ENCODE results near the gene EDNRA. TPM values are rescaled to one million over a fixed set of nuclear protein-coding genes. Genes with fewer than 3 reads are reported as not detected.

The EDNRA gene
- total and polyA plus RNA-seq, 2 of the 8 experiments (the other 6 are each of a cell fraction or from before 2014, with no cell fraction given): 1.7 to 3.3 TPM

DNA sequence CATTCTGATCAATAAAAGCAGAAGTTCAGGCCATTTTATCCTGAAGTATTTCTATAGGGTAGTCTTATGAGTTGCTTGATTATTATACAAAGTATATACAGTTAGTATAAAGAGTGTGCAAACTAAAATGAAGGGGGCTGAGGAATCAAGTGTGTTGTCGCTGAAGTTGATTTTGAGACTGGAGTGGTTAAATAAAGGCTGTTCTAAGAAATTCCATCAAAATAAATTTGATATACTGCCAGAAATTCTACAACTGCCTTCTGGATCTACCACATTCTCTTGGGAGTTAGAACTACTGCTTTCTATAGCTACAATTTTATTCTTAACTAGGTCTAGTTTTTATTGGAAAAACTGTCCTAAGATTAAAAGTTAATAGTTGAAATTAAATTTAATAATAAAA is 12.4 kb downstream of the EDNRA start:
- Histone ChIP-seq H3K27ac (ENCODE audit: low read depth, low read length) (no peak overlapping the region), H4K91ac (replicated peaks; ENCODE audit: insufficient read length, low read length) (no peak overlapping the region), H4K5ac (ENCODE audit: insufficient read length, low read depth, low read length) (no peak overlapping the region), H3K4me2 (ENCODE audit: insufficient read depth in 1 of 2, low read depth in 2 of 2, low read length in 2 of 2) (no peak overlapping the region), H2BK120ac (replicated peaks; ENCODE audit: low read depth, low read length) (no peak overlapping the region), H3K4me3 (ENCODE audit: extremely low read depth in 1 of 4, insufficient read depth in 2 of 4, low read depth in 3 of 4, low read length in 4 of 4) (no peak overlapping the region), H3K4ac (replicated peaks; ENCODE audit: insufficient read length, low read depth, low read length) (no peak overlapping the region), H3K23me2 (ENCODE audit: low read depth, low read length) (peaks cover 1% of the 10 kb centered on the region; the same call in 1 of the 2 replicates), H2BK12ac (ENCODE audit: low read depth, low read length) (no peak overlapping the region), H3K36me3 (ENCODE audit: control insufficient read depth in 2 of 4, insufficient read depth in 4 of 4, low read length in 3 of 4) (no peaks in the 10 kb centered on the region), H3K79me1 (ENCODE audit: low read depth, low read length) (no peaks in the 10 kb centered on the region), H3K18ac (ENCODE audit: extremely low read depth, low read length) (no peak overlapping the region), H3K79me2 (ENCODE audit: control insufficient read depth in 1 of 2, insufficient read depth in 2 of 2, low read length in 2 of 2) (no peaks in the 10 kb centered on the region), H2BK15ac (ENCODE audit: low read length) (no peak overlapping the region), H3K56ac (replicated peaks; ENCODE audit: insufficient read length, low read depth, low read length) (no peak overlapping the region), H2BK20ac (ENCODE audit: low read length) (no peak overlapping the region), H2AK5ac (ENCODE audit: low read depth, low read length) (no peak overlapping the region), H2AFZ (ENCODE audit: low read length) (no peak overlapping the region), H3K4me1 (replicated peaks in 1 of 4; ENCODE audit: control insufficient read depth in 3 of 4, insufficient read depth in 4 of 4, low read length in 3 of 4) (no peaks in the 10 kb centered on the region), H3K23ac (ENCODE audit: insufficient read length) (no peak overlapping the region), H4K20me1 (replicated peaks in 1 of 2; ENCODE audit: control insufficient read depth in 1 of 2, insufficient read depth in 2 of 2, low read length in 2 of 2) (no peaks in the 10 kb centered on the region), H2BK5ac (ENCODE audit: low read depth, low read length) (no peak overlapping the region), H3K9me3 (ENCODE audit: insufficient read depth in 2 of 2, low read depth in 1 of 2, low read length in 1 of 2) (no peaks in the 10 kb centered on the region; a peak in 1 of 4 replicates), H3K27me3 (replicated peaks in 1 of 4; ENCODE audit: control insufficient read depth in 3 of 4, extremely low read depth in 1 of 4, insufficient read depth in 3 of 4, low read length in 3 of 4) (no peaks in the 10 kb centered on the region), H3K9ac (replicated peaks in 1 of 4; ENCODE audit: extremely low read depth in 1 of 4, low read depth in 3 of 4, low read length in 3 of 4) (no peak overlapping the region), H3K14ac (ENCODE audit: insufficient read length) (no peak overlapping the region), H4K8ac (ENCODE audit: extremely low read depth, insufficient read depth, low read length) (no peak overlapping the region)
- CTCF ChIA-PET (ENCODE audit: partially characterized antibody): interaction anchor here (1.2 kb wide), 1 partner anchor 26 kb away, joined by 3 read pairs; no protein-coding TSS in a partner anchor
- POLR2A ChIA-PET (ENCODE audit: partially characterized antibody): no interaction called here
- 94% methylated on average over 1 of the region's 1 CpG; no CpG with 5 or more reads in 1 of the 2 experiments for WGBS, 2 experiments (ENCODE audit: extremely low coverage in 1 of 2, insufficient coverage in 1 of 2, insufficient read length in 1 of 2, insufficient replicate concordance in 2 of 2, low coverage in 1 of 2, low lambda C conversion rate in 2 of 2, missing lambda C conversion rate in 1 of 2)
- DNase-seq (ENCODE audit: low read depth in 1 of 2, low spot score in 2 of 2) (no peak), FAIRE-seq (no peak)
- no peak for TF ChIP-seq CREB1 (IDR thresholded peaks at IDR 0.05)
- no peak for TF ChIP-seq POLR2AphosphoS5 (IDR thresholded peaks at IDR 0.05; ENCODE audit: low read depth, low read length)
- TF ChIP-seq RNF2 (IDR thresholded peaks at IDR 0.05; ENCODE audit: borderline replicate concordance, low read depth, low read length, missing control alignments, poor library complexity, severe bottlenecking): no peak
- TF ChIP-seq CEBPB (IDR thresholded peaks at IDR 0.05; ENCODE audit: low read depth, low read length): no peak
- no peak for TF ChIP-seq CBX8 (IDR thresholded peaks at IDR 0.05; ENCODE audit: borderline replicate concordance, low read depth, low read length)
- no peak for TF ChIP-seq YY1 (IDR thresholded peaks at IDR 0.05; ENCODE audit: low read depth, low read length)
- no peak for TF ChIP-seq SIRT6 (IDR thresholded peaks at IDR 0.05; ENCODE audit: low read length)
- TF ChIP-seq CHD2 (IDR thresholded peaks at IDR 0.05; ENCODE audit: low read length): no peak
- TF ChIP-seq SP4 (IDR thresholded peaks at IDR 0.05; ENCODE audit: low read length): no peak
- TF ChIP-seq TCF12 (IDR thresholded peaks at IDR 0.05; ENCODE audit: low read depth, low read length): no peak
- TF ChIP-seq GTF2F1 (IDR thresholded peaks at IDR 0.05; ENCODE audit: borderline replicate concordance, low read depth, low read length): no peak
- no peak for TF ChIP-seq KDM4A (IDR thresholded peaks at IDR 0.05; ENCODE audit: low read depth, low read length, severe bottlenecking)
- no peak for TF ChIP-seq JUND (IDR thresholded peaks at IDR 0.05; ENCODE audit: low read length)
- TF ChIP-seq TEAD4 (IDR thresholded peaks at IDR 0.05; ENCODE audit: low read depth, low read length): no peak
- TF ChIP-seq POU5F1 (IDR thresholded peaks at IDR 0.05; ENCODE audit: low read depth, low read length): no peak
- TF ChIP-seq POLR2A (IDR thresholded peaks at IDR 0.05; ENCODE audit: control extremely low read depth in 1 of 2, low read depth in 2 of 2, low read length in 2 of 2): no peak

Measured in H1 (cell line).